ENCODE results near the gene GALNTL6.

Gene GALNTL6

DNA sequence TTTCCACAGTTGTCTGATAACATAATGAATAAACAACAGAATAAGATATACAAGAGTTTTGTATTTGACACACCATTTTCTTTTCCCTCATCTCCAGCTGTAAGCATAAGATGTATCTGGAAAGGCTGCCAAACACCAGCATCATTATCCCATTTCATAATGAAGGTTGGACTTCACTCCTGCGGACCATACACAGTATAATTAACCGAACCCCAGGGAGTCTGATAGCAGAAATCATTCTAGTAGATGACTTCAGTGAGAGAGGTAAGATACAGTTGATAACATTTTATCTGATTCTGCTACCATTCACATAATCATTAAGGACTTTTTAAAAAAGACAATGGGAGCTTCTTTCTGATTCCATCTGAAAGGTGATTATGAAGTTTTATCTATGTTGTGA is 535.2 kb downstream of the GALNTL6 start:
- no peaks in the 10 kb centered on the region for H3K4me1 ChIP-seq (ENCODE audit: control insufficient read depth, insufficient read depth, low read length)
- no peaks in the 10 kb centered on the region for H3K27me3 ChIP-seq (ENCODE audit: control insufficient read depth, insufficient read depth, low read length)
- no peaks in the 10 kb centered on the region for H3K9me3 ChIP-seq (ENCODE audit: control insufficient read depth, insufficient read depth, low read length)
- no peaks in the 10 kb centered on the region for H3K36me3 ChIP-seq (ENCODE audit: control insufficient read depth, insufficient read depth, low read length)
- no peak overlapping the region for H3K4me3 ChIP-seq (ENCODE audit: low read depth, low read length)
- no peak overlapping the region for H3K9ac ChIP-seq (ENCODE audit: low read depth, low read length)

GRCh38 chr4:172352356-172352755 is 539.2 kb downstream of the GALNTL6 start:
- Histone ChIP-seq H3K27me3 (ENCODE audit: control insufficient read depth, insufficient read depth, low read length) (no peaks in the 10 kb centered on the region), H3K4me3 (ENCODE audit: low read depth, low read length) (no peak overlapping the region), H3K36me3 (ENCODE audit: control insufficient read depth, insufficient read depth, low read length) (no peaks in the 10 kb centered on the region)

DNA sequence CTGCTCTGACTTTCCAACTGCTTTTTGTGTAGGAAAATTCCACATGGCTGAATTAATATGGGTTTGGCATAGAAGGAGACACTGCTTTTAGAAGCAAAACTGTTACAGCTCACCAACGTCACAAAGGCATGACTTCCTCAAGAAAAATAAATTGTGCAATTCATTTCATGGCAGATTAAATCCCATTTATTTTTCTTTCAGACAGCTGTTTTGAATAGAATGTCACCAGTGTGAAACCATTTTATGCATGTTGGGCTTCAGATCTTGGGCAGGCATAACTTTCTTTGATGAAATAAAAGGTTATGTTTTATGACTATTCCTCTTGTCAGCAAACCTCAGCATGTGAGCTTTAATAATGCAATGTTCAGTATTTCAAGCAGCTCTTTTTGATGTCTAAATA is 542.8 kb downstream of the GALNTL6 start:
- H3K9ac ChIP-seq (ENCODE audit: low read depth, low read length) = no peak overlapping the region
- H3K27me3 ChIP-seq (ENCODE audit: control insufficient read depth, insufficient read depth, low read length) = no peaks in the 10 kb centered on the region
- no peaks in the 10 kb centered on the region for H3K4me1 ChIP-seq (ENCODE audit: control insufficient read depth, insufficient read depth, low read length)
- H3K9me3 ChIP-seq (ENCODE audit: control insufficient read depth, insufficient read depth, low read length) = no peaks in the 10 kb centered on the region
- no peak overlapping the region for H3K4me3 ChIP-seq (ENCODE audit: low read depth, low read length)
- H3K36me3 ChIP-seq (ENCODE audit: control insufficient read depth, insufficient read depth, low read length) = no peaks in the 10 kb centered on the region

More at GRCh38 chr4:172352356-172352755, 539.2 kb downstream of the GALNTL6 start:
- Histone ChIP-seq H3K9ac (ENCODE audit: low read depth, low read length) (no peak overlapping the region), H3K4me1 (ENCODE audit: control insufficient read depth, insufficient read depth, low read length) (no peaks in the 10 kb centered on the region), H3K9me3 (ENCODE audit: control insufficient read depth, insufficient read depth, low read length) (no peaks in the 10 kb centered on the region)

- Histone ChIP-seq H3K27me3 (ENCODE audit: control insufficient read depth, insufficient read depth, low read length) (no peaks in the 10 kb centered on the region), H3K4me1 (ENCODE audit: control insufficient read depth, insufficient read depth, low read length) (no peaks in the 10 kb centered on the region), H3K36me3 (ENCODE audit: control insufficient read depth, insufficient read depth, low read length) (no peaks in the 10 kb centered on the region), H3K9me3 (ENCODE audit: control insufficient read depth, insufficient read depth, low read length) (no peaks in the 10 kb centered on the region), H3K4me3 (ENCODE audit: low read depth, low read length) (no peak overlapping the region), H3K9ac (ENCODE audit: low read depth, low read length) (no peak overlapping the region)
Measured at GRCh38 chr4:172357006-172357540, 543.9 kb downstream of the GALNTL6 start.

GRCh38 chr4:172362569-172362968 is 549.4 kb downstream of the GALNTL6 start:
- Histone ChIP-seq H3K27me3 (ENCODE audit: control insufficient read depth, insufficient read depth, low read length) (no peaks in the 10 kb centered on the region), H3K4me3 (ENCODE audit: low read depth, low read length) (no peak overlapping the region), H3K9ac (ENCODE audit: low read depth, low read length) (no peak overlapping the region), H3K9me3 (ENCODE audit: control insufficient read depth, insufficient read depth, low read length) (no peaks in the 10 kb centered on the region), H3K4me1 (ENCODE audit: control insufficient read depth, insufficient read depth, low read length) (no peaks in the 10 kb centered on the region), H3K36me3 (ENCODE audit: control insufficient read depth, insufficient read depth, low read length) (no peaks in the 10 kb centered on the region)

GRCh38 chr4:172369471-172369959 is 556.3 kb downstream of the GALNTL6 start:
- Histone ChIP-seq H3K36me3 (ENCODE audit: control insufficient read depth, insufficient read depth, low read length) (no peaks in the 10 kb centered on the region), H3K27me3 (ENCODE audit: control insufficient read depth, insufficient read depth, low read length) (no peaks in the 10 kb centered on the region), H3K9ac (ENCODE audit: low read depth, low read length) (no peak overlapping the region), H3K4me1 (ENCODE audit: control insufficient read depth, insufficient read depth, low read length) (no peaks in the 10 kb centered on the region), H3K9me3 (ENCODE audit: control insufficient read depth, insufficient read depth, low read length) (no peaks in the 10 kb centered on the region), H3K4me3 (ENCODE audit: low read depth, low read length) (no peak overlapping the region)

DNA sequence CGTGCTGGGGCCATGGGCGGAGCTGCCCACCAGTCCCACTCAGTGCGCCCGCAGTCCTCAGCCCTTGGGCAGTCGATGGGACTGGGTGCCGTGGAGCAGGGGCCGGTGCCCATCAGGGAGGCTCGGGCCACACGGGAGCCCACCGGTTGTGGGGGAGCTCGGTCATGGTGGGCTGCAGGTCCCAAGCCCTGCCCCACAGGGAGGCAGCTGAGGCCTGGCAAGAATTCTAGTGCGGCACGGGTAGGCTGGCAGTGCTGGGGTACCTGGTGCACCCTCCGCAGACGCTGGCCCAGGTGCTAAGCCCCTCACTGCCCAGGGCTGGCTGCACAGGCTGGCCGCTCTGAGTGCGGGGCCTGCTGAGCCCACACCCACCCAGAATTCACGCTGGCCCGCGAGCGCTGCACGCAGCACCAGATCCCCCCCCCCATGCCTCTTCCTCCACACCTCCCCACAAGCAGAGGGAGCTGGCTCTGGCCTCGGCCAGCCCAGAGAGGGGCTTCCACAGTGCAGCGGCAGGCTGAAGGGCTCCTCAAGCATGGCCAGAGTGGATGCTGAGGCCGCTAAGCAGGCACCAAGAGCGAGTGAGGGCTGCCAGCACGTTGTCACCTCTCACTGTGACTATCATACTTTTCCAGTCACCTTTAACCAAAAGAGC is 564.4 kb downstream of the GALNTL6 start:
- no peaks in the 10 kb centered on the region for H3K27me3 ChIP-seq (ENCODE audit: control insufficient read depth, insufficient read depth, low read length)
- H3K36me3 ChIP-seq (ENCODE audit: control insufficient read depth, insufficient read depth, low read length) = no peaks in the 10 kb centered on the region
- no peaks in the 10 kb centered on the region for H3K9me3 ChIP-seq (ENCODE audit: control insufficient read depth, insufficient read depth, low read length)
- no peak overlapping the region for H3K4me3 ChIP-seq (ENCODE audit: low read depth, low read length)
- H3K4me1 ChIP-seq (ENCODE audit: control insufficient read depth, insufficient read depth, low read length) = no peaks in the 10 kb centered on the region
- H3K9ac ChIP-seq (ENCODE audit: low read depth, low read length) = no peak overlapping the region

DNA sequence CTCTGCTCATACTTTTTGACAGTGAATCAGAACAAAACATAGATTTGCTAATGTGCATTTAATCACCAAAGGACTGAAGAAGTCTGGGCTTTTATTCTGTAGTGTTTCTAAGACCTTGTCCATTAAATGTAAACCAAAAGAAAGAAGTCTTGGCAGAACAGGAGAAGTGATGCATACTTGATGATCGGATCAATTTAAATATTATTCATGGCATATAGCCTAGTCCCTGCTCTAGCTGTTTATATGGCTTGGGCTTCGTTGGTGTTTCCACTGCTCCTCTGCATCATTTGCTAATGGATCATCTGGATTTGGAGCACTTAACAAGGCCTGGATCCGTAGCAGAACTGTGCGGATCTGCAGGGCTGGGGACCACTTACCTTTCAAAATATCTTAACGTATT is 566.6 kb downstream of the GALNTL6 start:
- Histone ChIP-seq H3K4me3 (ENCODE audit: low read depth, low read length) (no peak overlapping the region), H3K27me3 (ENCODE audit: control insufficient read depth, insufficient read depth, low read length) (no peaks in the 10 kb centered on the region), H3K36me3 (ENCODE audit: control insufficient read depth, insufficient read depth, low read length) (no peaks in the 10 kb centered on the region), H3K9ac (ENCODE audit: low read depth, low read length) (no peak overlapping the region), H3K4me1 (ENCODE audit: control insufficient read depth, insufficient read depth, low read length) (no peaks in the 10 kb centered on the region), H3K9me3 (ENCODE audit: control insufficient read depth, insufficient read depth, low read length) (no peaks in the 10 kb centered on the region)

DNA sequence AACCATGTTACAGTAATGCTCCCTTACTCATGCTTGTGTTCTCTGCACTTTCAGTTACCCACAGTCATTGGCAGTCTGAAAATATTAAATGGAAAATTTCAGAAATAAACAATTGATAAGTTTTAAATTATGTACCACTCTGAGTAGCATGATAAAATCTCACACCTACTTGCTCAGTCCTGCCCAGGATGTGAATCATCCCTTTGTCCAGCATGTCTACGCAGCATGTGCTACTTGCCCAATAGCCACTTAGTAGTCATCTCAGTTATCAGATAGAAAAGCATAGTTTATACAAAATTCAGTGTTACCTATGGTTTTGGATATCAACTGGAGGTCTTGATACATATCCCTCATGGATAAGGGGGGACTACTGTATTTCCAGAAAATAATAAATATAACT is 577.1 kb downstream of the GALNTL6 start:
- Histone ChIP-seq H3K36me3 (ENCODE audit: control insufficient read depth, insufficient read depth, low read length) (no peaks in the 10 kb centered on the region), H3K9me3 (ENCODE audit: control insufficient read depth, insufficient read depth, low read length) (no peaks in the 10 kb centered on the region), H3K4me1 (ENCODE audit: control insufficient read depth, insufficient read depth, low read length) (no peaks in the 10 kb centered on the region), H3K27me3 (ENCODE audit: control insufficient read depth, insufficient read depth, low read length) (no peaks in the 10 kb centered on the region), H3K4me3 (ENCODE audit: low read depth, low read length) (no peak overlapping the region), H3K9ac (ENCODE audit: low read depth, low read length) (no peak overlapping the region)

GRCh38 chr4:172392741-172393140 is 579.5 kb downstream of the GALNTL6 start:
- Histone ChIP-seq H3K9ac (ENCODE audit: low read depth, low read length) (no peak overlapping the region), H3K27me3 (ENCODE audit: control insufficient read depth, insufficient read depth, low read length) (no peaks in the 10 kb centered on the region), H3K4me3 (ENCODE audit: low read depth, low read length) (no peak overlapping the region), H3K4me1 (ENCODE audit: control insufficient read depth, insufficient read depth, low read length) (no peaks in the 10 kb centered on the region), H3K36me3 (ENCODE audit: control insufficient read depth, insufficient read depth, low read length) (no peaks in the 10 kb centered on the region), H3K9me3 (ENCODE audit: control insufficient read depth, insufficient read depth, low read length) (no peaks in the 10 kb centered on the region)

DNA sequence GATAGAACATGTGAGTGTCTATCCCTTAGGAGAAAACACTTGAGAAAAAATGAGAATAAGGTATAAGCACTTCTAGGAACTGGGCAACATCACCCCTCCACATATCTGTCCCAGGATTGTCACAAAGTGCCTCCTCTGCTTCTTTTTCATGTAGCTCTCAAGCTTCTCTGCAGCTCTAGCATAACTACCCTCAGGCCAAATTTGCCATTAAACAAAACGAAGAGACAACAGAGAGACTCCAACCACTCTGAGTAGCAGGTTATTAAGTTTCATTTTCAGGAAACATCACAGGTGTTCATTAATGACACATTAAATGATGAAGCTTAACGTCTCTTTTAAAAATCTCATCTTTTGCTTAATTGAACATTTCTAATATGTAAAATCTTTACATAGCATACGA is 580.0 kb downstream of the GALNTL6 start:
- Histone ChIP-seq H3K4me1 (ENCODE audit: control insufficient read depth, insufficient read depth, low read length) (no peaks in the 10 kb centered on the region), H3K27me3 (ENCODE audit: control insufficient read depth, insufficient read depth, low read length) (no peaks in the 10 kb centered on the region), H3K9me3 (ENCODE audit: control insufficient read depth, insufficient read depth, low read length) (no peaks in the 10 kb centered on the region), H3K36me3 (ENCODE audit: control insufficient read depth, insufficient read depth, low read length) (no peaks in the 10 kb centered on the region), H3K4me3 (ENCODE audit: low read depth, low read length) (no peak overlapping the region), H3K9ac (ENCODE audit: low read depth, low read length) (no peak overlapping the region)

- H3K9me3 ChIP-seq (ENCODE audit: control insufficient read depth, insufficient read depth, low read length) = no peaks in the 10 kb centered on the region
- H3K4me3 ChIP-seq (ENCODE audit: low read depth, low read length) = no peak overlapping the region
Measured at GRCh38 chr4:172404676-172405075, 591.5 kb downstream of the GALNTL6 start.

More at GRCh38 chr4:172404676-172405075, 591.5 kb downstream of the GALNTL6 start:
- H3K27me3 ChIP-seq (ENCODE audit: control insufficient read depth, insufficient read depth, low read length) = no peaks in the 10 kb centered on the region
- H3K4me1 ChIP-seq (ENCODE audit: control insufficient read depth, insufficient read depth, low read length) = no peaks in the 10 kb centered on the region
- no peaks in the 10 kb centered on the region for H3K36me3 ChIP-seq (ENCODE audit: control insufficient read depth, insufficient read depth, low read length)
- no peak overlapping the region for H3K9ac ChIP-seq (ENCODE audit: low read depth, low read length)

Data from iPS-15b (cell line).